ENCODE measurements around the gene ACCSL.

Gene ACCSL

DNA sequence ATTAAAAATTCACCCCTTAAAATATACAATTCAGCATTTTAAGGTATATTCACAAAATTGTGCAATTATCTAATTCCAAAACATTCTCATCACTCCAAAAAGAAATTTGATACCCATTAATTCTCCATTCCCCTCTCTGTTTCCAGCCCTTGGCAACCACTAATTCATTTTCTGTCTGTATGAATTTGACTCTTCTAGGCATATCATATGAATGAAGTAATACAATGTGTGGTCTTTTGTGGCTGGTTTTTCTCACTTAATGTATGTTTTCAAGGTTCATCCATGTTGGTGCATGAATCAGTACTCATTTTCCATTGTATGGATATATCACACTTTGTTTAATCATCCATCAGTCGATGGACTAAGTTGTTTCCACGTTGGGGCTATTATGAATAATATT lies 29.0 kb upstream of the ACCSL start:
- no peak for DNase-seq

DNA sequence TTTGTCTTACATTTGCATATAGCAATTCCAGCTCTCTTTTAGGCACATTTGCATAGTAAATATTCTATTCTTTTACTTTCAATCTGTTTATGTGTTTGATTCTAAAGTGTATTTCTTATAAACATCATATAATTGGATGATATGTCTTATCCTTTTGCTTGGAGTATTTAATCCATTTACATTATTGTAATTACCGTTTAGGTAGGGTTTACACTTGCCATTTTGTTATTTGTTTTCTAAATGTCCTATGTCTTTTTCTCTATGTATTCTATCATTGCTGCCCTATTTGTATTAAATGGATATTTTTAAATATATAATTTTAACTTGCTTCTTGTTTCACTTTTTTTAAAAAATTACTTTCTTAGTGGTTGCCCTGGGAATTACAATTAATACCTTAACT lies 22.8 kb upstream of the ACCSL start:
- DNase-seq: no peak

DNA sequence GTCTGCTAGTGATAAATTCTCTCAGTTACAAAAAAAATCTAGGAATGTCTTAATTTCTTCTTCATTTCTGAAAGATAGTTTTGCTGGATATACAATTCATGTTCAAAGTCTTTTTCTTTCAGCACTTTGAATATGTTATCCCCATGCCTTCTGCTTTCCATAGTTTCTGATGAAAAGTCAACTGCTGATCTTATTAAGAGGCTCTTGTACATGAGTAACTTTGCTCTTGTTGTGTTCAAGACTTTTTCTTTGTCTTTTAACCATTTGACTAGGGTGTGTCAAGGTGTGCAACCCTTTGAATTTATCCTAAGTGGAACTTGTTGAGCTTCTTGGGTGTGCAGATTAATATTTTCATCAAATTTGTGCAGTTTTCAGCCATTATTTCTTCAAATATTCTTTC lies 22.1 kb upstream of the ACCSL start:
- peak; percentile 12 for DNase-seq

DNA sequence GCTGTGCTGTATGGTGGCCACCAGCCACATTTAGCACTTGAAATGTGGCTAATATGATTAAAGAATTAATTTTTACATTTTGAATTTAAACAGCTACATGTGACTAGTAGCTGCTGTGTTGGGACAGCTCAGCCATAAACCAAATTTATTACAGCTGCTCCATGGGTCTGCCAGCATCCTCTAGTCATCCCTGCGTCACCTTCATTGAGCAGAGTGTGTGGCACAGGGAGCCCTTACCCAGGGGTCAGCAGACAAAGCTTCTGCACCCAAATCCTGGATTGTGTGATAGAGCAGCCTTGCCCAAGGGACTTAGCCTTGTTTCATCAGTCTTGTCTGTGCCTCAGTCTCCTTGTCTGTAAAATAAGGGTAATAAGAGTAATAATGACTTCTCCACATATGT lies 19.4 kb upstream of the ACCSL start:
- no peak for DNase-seq

DNA sequence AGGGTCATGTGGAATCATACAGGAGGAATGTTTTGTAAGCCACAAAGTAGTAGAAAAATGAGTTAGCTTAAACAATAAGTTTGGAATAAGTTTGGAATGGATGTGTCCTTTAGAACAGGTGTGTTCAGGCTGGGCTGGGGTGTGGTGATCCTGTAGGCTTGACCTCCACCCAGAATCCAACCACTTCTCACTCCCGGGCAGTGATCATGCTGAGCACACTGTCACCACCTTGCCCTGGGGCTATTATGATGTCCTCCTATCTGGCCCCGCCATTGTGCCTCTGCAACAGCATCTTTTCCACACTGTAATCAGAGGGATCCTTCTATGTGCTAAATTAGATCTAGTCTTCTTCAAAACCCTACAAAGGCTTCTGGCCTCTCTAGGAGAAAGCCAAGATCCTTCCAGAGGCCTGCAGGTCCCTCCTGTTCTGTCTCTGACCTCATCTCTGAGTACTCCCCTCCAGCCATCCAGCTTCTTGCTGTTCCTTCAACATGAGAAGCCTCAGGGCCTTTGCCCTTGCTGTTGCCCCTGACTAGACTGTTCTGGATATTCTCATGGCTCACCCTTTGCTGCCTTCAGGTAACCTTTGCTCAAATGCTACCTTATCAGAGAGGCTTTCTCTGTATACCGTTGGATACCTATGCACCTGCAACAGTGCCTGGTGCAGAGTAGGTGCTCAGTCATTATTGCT lies 18.8 kb upstream of the ACCSL start:
- no peak for DNase-seq

DNA sequence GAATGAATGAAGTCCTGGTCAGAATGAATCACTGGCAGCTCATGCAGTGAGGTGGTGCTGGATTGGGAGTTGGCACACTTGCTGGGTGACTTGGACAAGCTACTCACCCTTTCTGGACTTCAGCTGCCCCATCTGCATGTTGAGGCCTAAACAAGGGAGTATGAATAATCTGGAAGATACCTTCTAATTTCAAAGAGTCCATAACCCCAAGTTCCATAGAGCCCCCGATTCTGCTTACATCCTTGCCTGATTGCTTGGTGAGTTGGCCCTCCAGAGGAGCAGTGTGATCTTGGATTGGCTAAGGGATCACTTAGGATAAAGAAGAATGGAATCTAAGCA lies 18.3 kb upstream of the ACCSL start:
- DNase-seq: no peak

DNA sequence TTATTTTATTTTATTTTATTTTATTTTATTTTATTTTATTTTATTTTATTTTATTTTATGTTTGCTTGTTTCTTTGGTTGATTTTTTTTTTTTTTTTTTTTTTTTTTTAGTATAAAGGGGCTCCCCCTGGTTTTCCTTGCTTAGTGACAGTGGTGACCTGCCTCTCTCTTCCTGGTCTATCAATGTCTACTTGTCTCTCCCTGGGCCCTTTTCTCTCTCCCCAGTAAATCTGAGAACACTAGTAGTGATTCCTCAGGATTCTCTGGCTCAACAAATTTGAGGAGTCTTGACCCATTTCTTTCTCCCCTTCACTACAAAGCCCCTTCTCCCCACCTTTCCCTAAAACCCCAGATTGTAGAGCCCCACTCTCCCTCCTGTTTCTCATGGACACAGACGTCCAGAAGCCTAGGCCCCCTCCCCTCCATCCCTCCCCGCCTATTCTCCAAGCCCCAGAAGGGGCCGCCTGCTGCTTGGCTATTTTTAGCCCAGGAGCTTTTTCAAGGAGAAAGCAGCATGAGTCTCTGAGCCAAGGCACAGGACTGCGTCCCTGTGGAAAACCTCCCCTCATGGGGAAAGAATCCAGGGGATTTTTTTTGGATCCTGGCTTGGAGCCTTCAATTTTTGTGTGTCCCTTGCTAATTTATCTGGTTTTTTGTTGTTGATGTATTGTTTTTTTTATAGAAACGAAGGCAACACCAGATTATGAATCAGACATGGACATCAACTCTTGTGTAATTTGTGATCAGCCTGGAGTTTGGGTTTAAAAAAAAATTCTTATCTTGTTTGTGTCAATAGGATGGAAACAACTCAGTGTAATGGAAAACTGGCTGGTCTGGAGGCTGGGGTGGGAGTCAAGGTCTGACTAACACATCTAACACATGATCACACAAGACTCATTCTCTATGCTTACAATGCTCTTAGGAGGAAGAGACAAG lies 17.5 kb upstream of the ACCSL start:
- peak; percentile 13 for DNase-seq

DNA sequence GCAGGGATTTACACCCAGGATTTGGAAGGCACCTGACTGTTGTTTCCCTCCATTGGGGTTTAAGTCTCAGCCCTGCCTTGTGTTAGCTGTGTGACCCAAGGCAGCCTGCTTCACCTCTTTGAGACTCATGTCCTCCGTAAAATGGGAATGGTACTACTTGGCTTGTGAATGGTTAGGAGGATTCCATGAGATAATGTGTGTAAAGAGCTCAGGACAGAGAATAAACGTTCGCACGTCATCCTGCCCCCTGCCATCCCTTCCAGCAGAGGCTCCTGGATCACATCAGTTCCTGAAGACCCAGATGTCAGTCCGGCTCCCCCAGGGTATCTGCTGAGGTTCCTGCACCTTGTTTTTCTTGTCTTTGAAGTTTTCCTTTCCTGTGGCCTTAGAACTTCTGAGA lies 16.8 kb upstream of the ACCSL start:
- no peak for DNase-seq

DNA sequence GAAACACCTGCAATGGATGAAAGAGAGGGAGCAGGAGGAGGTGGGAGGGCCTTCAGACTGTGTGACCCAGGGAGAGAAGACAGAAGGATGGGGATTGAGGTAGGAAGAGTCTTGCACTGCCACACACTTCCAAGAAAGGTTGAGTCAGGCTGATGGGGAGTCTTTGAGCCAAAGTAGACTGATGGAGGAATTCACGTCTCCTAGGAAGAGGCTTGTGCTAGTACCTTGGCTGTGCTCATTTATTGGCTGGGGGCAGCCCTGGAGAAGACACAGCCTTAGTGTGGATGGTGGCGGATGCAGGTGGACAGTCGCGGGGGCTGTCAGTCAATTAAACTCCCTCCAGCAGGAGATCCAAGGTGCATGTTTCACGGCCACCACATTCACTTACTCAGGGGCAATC lies 16.2 kb upstream of the ACCSL start:
- no peak for DNase-seq

DNA sequence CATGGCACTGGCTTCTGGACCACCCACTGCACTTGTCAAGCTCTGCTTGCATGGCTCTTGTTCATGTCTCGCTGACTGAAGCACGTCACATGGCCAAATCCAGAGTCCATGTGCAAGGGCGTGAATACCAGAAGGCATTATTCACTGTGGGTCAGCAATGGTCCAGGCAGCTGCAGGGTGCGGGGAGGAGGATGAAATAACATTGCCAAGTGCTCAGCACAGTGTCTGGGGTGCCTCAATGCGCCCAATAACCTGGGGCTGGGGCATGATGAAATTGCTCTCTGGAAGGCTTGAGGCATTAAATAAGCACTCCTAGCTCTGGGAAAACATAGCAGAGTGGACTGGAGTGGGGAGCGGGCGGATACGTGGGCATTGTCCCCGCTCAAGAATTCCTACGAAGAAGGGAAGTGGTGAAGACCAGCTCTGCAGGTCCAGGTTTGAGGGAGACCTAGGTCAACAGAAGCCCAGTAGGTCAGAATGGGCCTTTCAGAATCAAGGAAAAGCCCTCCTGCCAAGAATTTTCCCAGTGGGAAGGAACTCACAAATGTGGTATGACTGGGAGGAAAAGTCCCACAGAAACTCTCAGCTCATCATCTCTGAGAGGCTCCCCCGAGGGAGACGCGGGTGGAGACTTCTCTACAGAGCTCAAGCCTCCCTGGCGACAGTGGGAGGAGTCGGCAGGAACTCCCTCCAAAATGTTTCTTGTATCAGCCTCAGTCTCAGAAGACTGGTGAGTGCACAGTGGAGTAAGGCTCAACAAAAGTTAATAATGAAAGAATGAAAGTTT lies 15.3 kb upstream of the ACCSL start:
- no peak for DNase-seq

DNA sequence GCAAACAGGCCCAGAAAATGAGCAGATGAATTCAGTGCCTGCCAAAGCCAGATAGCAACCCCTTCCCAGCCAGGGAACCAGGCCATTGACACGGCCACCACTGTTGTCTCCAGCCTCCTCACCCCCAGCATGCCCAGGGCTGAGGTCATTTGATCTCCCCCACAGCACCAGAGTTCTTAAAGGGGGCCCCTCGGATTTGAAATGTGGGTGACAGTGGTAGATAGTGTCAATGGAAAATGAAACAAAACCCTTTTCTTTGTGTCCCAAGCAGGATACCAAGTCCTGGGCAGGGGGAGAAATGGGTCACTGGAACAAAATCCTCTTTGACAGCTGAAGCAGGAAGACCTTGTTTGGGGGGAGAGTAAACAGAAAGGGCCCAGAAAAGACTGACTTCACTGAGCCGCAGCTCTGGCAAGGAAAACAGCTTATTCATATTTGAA lies 14.3 kb upstream of the ACCSL start:
- DNase-seq: no peak

DNA sequence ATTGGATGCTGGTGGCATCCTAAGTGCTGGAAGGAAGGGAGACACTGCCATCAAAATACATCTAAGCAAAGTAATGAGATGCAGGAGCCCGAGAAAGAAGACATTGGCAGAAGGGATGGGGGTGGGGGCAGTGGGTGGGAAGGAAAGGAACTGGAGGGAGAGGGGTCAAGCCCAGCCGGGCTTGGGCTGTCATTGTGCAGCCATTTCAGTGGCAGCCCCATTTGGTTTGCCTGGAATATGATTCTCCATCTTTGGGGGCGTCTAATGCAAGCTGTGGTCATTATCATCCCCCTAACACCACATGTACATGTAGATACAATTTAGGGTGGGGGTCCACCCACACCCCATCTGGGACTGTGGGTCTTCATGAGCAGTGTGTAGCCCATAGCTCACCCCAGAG lies 13.9 kb upstream of the ACCSL start:
- no peak for DNase-seq

DNA sequence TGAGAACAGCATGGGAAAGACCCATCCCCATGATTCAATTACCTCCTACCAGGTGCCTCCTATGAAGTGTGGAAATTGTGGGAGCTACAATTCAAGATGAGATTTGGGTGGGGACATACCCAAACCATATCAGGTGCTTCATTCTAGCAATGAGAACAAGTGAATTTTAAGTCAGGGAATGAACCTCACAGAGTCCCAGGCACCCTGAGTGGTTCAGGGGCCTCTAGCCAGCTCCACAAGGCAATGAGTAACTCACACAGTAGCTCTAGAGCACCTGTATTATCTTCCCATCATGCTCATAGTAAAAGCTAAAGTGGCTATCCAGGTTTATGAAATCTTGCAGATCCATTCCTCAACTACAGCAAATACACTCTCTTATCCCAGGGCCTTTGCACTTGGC lies 13.1 kb upstream of the ACCSL start:
- no peak for DNase-seq

DNA sequence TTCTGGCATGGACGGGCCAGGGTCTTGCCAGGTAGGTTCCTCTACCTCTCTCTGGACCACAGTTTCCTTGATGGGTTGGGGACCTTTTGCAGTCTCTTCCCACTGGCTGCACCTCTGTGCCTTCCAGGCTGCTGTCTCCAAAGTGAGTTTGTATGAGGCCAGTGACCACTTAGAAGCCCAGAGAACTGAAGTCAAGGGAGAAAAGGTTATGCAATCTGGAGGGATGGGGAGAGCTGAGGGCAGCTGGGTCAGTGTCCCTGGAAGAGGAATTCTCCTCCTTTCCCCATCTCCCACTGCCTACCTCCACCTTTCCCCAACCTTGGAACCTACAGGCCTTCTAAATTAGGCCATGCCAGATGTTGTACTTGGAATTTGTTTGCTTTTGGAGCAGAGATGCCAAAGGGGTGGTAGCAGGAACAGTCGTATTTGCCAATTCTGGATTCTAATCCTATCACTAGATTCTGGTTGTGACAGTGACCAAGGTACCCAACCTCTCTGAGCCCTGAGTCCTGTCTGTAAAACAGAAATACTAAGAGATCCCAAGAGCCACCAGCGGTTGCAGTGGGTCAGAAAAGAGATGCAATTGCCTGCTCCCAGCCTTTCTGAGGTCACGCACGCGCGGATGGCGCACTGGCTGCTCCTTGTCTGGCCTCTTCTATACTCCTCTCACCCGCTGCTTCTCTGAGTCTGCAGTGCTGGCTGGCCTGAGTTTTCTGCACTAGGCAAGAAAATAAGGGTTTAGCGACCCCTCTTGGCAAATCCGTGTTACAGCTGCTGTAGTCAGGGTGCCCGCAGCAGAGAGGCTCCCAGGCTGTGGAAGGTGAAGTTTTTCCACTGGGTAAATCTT lies 10.7 kb upstream of the ACCSL start:
- DNase-seq: peak; percentile 84

DNA sequence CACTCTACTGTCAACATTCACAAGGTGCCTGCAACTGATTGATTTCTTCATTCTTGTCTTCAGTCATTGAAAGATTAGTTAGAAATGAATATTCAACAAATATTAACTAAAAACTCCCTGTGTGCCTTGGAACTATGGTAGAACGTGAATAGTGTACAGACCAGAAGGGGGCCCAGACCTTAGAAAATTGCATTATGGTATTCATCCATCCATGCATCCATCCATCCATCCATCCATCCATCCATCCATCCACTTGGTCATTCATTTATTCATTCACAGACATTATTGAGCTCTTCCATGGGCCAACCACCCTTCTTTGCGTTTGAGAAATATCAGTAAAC lies 10.2 kb upstream of the ACCSL start:
- DNase-seq: no peak

DNA sequence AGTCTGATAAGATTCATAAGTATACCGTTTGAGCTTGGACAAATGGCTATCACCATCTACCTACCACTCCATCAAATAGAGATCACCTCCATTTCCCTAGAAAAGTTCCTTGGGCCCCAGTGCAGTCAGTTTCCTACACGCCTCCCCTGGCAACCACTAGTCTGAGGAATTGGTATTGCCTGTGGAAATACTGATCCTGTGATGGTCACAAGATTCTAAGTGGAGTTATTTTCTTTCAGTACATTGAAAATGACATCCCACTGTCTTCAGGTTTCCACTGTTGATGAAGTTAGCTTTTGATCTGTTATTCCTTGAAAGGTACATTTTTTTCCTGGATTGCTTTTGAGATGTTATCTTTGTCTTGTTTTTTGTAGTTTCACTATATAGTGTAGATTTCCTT lies 4.6 kb upstream of the ACCSL start:
- DNase-seq: no peak

DNA sequence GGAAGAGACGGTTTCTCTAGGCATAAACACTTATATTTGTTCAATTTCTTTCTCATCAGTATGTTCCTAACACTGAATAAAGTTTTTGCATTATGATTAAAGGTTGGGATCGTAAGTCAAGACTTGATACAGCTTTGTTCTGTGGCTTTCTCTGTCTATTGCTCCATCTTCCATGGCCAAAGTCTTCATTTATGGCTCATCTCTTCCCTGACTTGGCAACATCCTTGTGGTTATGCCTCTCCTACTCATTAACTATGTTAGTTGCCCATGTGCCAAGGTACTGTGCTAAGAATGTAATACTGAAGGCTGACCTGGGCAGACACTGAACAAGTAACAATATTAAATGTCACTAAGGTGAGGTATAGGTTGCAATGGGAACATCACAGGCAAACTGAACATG lies 1.6 kb upstream of the ACCSL start:
- DNase-seq: no peak

DNA sequence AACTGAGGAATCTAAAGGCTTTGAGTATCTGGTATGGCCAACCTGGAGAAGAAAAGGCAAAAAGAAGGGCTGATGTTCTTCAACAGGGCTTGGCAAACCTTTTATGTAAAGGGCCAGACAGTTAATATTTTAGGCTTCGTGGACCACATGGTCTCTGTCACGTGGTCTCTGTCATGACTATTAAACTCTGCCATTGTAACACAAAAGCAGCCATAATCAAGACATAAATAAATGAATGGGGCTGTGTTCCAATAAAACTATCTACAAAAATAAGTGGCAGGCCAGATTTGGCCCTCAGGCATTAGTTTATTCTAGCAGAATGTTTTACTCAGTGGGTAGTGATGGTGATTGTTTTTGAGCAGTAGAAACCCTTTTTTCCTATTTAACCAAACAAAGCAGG lies 483 bp upstream of the ACCSL start:
- no peak for DNase-seq

DNA sequence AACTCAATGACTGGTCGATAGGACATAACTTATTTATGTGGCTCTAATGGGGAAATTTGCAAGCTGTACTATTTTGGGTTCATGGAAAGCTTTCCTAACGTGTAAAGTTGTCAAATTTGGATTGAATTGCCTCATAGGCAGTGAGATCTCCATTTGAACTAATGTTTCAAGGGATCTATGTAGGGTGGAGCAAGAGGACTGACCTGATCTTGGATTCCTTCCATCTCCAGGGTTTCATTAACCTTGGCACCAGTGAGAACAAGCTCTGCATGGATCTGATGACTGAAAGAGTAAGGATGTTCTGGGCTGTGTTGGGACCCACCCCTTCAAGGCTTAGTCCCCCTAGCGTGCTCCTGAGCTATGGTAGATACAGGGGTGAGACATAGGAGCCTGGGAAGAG lies 2.1 kb downstream of the ACCSL start:
- no peak for DNase-seq

DNA sequence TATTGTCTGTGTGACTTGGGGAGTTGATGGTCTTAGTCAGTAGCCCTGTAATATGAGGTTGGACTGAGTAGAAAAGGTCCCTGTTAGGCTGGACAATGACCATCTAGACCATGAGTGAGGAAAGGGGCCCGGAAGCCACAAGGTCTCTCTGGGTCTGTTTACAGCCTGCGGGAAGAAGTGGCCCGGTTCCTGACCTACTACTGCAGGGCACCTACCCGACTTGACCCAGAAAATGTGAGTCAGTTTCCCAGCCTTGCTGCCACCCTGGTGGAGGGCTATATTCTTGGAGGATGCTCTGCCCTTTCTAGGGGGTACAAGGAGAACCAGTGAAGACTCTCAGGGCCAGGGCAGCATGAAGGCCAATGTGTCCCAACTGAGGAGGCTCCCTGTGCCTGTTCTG lies 3.4 kb downstream of the ACCSL start:
- DNase-seq: no peak

DNA sequence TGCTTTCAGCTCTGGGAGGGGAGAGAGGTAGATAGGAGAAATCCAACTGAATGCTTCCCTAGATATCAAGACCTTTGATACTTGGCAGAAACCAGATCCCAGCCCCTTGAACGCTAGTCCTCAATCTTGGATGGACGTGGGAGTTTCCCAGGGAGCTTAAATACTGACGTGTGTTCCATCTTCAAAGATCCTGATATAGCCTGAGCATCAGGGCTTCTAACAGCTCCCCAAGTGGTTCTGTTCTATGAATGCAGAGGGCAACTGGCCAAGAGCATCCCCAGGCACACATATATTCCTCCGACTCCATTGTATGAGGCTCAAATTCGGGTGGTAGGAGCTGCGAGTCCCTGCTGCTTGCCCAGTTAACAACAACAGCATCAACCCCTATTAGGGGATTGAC lies 9.6 kb downstream of the ACCSL start:
- no peak for DNase-seq

DNA sequence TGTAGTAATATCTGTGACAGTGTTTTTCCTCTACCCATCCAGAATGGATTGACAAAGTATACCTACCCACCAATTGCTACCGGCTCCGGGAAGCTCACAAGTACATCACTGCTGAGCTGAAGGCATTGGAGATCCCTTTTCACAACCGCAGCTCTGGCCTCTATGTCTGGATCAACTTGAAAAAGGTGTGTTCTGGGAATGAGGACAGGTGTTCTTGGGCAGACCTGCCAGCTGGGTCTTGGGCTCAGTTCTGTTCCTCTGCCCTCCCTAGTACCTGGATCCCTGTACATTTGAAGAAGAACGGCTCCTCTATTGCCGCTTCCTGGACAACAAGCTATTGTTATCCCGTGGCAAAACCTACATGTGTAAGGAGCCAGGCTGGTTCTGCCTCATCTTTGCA lies 10.5 kb downstream of the ACCSL start:
- no peak for DNase-seq

DNA sequence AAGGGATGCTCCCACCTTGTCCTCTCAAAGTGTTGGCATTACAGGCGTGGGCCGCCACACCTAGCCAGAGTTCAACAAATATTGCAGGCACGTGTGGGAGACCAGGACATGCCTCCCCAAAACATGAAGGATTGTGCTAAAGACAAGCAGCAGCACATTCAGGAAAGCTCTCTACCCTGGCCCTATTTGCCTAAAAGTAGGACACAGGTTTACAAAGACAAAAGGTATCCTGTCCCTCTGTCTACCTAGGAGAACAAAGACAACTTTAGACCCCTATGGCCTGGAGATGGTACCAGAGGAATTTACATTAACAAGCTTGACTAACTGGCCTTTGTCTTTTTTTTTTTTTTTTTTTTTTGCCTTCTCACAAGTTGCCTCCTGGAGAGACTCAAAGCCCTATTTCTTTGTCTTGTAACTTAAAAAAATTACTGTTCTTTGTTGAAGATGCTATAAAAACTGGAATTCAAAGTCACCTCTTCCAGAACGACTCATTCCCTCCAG lies 17.4 kb downstream of the ACCSL start:
- no peak for DNase-seq
